GM19372 (cell line): Measurements from ENCODE around the gene MYO1D.

Experiments
- ATAC-seq: cut with Tn5 transposase; IDR thresholded peaks from one replicate; pipeline ENCODE4 v1.9.1; 2021; ENCODE audit warnings: mild to moderate bottlenecking, low read depth, moderate library complexity; ENCODE audit not compliant: unreplicated experiment

The MYO1D gene

DNA sequence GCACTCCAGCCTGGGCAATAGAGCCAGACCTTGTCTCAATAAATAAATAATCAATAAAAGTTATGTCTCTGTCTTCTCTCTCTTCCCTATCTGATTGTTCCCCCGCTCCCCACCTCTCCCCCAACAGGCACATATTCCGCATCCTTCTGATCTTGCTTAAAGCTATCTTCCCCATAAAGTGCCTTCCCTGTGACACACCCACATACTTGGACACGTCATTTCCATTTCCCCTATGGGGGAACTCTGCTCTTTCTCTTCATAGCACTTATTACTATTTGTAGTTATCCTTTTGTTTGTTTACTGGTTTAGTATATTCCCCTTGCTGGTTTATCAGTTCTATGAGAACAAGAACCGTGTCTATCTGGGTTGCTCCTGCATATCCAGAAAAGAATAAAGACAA is 14.9 kb downstream of the MYO1D start:
- ATAC-seq, result no peak

DNA sequence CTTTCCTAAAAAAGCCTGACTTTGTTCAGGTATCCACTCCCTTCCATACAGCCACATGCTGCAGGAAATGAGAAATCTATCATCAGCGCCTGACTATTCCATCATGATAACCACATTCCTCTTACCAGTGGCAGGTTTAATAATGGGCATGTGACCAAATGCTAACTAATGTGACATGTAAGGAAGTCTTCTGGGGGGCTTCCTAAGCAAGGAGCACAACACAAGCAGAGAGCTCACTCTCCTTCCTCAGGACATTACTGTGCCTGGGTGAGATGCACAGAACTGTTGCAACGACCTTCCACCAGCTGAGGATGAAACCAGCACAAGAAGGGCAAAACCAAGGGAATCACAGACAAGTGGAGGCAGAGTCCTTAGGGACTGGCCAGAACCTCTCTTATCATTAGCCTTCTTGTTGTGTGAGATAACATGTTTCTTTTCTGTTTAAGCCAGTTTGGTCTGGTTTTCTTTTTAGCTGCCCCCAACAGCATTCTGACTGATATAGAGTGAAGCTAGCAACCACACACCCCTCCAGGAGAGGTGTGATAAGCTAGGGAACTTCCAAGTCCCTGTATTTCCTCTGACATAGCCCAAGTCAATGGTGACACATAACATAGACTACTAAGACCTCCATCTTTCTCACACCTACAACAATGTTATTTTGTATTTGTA is 16.9 kb downstream of the MYO1D start:
- no peak for ATAC-seq

DNA sequence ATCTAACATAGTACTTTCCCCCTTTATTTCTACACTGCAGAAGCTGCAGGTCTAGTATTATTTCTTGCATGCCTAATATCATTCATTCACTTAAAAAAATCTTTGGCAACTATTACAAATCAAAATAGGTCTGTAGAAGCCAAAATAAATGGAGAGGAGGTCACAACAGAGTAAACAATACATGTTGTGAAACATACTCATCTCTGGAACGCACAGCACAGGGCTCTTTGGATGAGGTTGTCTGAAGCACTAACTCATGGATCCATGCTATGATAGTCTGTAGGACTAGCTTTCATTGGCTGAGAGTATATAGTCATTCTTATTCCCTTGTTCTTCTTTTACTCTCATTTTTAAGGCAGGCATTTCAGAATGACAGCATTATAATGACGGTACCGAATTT is 21.3 kb downstream of the MYO1D start:
- no peak for ATAC-seq

DNA sequence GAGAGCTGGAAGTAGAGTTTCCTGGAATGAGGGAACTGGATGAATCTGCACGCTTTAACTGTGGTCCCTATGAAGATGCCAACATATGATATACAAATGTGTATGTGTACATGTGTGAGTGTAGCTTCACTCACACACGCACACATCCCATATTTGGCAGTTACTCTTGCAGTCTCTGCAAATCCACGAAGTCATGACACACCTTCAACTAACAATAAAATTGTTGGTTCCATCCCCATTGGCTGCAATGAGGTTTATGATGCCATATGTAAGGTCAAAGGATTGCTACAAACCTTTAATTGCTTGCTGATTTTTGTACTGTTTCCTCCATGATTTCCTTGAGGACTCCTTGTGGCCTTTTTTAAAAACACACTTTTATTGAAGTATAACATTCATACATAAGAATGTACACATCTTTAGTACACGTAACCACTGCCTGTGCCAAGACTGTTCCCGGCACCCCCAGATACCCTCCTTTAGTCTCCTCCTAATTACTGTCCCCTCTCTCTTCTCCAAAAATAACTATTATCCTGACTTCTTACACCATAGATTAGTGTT is 22.0 kb downstream of the MYO1D start:
- no peak for ATAC-seq

DNA sequence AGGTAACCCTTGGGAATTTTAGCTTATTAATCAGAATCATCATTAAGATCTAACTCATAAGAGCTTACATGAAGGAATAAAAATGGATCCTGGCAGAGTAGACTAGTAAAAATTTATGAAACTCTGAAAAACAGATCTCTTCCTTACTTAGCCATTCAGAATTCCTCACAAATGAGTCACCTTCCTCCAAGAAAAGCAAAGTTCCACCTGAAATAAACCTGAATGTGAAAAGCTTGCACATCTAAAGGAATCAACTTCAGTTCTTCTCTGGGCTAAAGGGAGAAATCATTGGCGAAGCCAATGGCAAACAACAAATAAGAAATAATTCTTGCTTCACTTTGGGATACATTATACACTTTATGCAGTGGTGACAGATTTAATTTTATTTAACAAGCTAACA is 22.7 kb downstream of the MYO1D start:
- ATAC-seq, result no peak

GRCh38 chr17:32852811-32853210 is 24.1 kb downstream of the MYO1D start:
- no peak for ATAC-seq

GRCh38 chr17:32849879-32850278 is 27.0 kb downstream of the MYO1D start:
- no peak for ATAC-seq

- ATAC-seq, result no peak
These were observed 28.9 kb downstream of the MYO1D start for GRCh38 chr17:32847977-32848376.

- no peak for ATAC-seq
These were observed 30.8 kb downstream of the MYO1D start for GRCh38 chr17:32846143-32846542.

- ATAC-seq, result no peak
These were observed 36.7 kb downstream of the MYO1D start for GRCh38 chr17:32840241-32840640.

DNA sequence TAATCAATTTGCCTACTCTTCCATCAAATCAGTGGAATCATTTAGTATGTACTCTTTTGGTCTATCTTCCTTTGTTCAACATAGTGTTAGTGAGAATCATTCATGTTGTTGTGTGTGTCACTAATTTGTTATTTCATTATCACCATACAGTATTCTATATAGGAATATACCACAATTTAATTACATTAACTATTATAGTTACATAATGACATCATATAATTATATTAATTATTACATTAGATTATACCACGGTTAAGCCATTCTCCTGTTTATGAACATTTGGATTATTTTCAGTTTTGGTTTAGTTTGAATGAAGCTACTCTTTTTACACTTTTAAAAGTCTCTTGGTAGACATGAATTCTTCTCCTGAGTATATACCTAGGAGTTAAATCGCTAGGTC is 40.4 kb downstream of the MYO1D start:
- no peak for ATAC-seq

DNA sequence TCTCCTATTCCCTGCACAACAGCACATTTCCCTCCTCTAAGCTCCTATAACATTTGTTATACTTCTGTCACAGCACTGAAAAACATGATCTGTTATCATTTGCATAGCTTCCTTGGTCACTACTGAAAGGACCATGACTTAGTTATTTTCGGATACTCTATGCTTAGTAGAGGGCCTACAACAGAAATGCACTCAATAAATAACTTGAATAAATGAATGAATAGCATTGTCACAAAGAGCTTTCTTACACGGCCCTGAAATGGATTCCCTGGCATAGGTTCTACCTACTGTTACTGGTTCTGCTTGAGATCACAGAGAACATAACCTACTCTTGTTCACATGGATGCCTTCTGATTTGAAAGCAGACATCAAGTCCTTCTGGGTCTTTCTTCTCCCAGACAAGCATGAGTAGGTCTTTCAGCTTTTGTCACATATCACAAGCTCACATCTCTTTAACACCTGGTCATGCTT is 41.6 kb downstream of the MYO1D start:
- ATAC-seq, result peak; percentile 58

GRCh38 chr17:32834104-32834503 is 42.8 kb downstream of the MYO1D start:
- ATAC-seq, result no peak

DNA sequence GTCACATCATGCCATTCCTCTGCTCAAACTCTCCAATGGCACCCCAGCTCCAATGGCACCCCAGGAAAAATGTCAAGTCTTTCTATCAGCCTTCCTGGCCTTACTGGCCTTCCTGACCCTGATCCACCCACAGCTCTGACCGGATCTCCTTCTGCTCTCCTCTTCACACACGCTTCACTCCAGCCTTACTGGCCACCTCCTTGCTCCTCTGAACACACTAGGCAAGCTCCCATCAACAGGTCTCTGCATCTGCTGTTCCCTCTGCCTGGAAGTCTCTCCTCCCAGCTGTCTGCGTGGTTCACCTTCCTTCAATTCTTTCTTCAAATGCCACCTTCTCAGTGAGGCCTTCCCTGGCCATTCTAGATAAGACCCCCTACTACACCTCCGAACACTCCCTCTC is 43.4 kb downstream of the MYO1D start:
- ATAC-seq, result no peak

GRCh38 chr17:32833076-32833475 is 43.8 kb downstream of the MYO1D start:
- ATAC-seq, result no peak

DNA sequence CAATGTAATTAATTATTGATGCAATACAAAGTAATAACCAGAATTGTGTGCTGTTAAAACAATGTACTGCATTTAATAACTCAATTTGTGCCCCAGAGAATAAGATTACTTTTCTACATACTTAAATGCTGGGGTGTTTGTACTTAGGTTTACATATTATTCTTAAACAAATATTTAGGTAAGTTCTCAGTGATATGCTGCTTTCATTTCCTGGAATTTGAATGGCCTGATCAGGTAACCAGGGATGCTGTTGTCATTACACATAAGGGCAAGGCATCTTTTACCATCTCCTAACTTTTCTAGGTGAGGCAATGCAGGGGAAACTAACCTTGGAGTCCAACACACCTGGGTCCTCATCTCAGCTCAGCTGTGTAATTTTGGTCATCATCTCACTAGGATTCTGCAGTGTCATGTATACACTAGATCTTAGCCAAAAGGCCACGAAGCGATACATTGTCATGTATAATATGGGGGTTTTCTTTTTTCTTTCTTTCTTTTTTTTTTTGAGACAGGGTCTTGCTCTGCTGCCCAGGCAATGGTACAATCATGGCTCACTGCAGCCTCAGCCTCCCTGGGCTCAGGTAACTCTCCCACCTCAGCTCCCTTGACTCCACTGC is 45.2 kb downstream of the MYO1D start:
- ATAC-seq, result no peak

DNA sequence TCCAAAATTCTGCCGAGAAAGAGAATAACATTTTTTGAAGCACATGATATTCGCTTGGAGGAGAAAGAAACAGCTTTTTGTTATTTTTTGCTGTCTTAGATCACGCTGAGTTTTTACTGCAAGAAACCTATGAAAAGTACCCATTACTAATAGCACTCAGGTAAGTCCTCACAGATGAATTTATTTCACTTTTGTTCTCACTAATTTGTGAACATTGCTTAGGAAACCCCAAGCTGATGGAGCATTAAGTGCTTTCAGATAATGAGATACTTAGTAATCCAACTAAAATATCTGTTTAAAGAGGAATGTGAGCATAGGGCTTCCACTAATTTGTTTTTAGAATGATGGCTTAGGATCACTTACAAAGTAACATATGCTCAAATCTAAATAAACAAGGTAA is 45.7 kb downstream of the MYO1D start:
- ATAC-seq, result no peak

GRCh38 chr17:32828822-32829221 is 48.1 kb downstream of the MYO1D start:
- no peak for ATAC-seq

- ATAC-seq, result no peak
These were observed 49.7 kb downstream of the MYO1D start for GRCh38 chr17:32827227-32827626.

DNA sequence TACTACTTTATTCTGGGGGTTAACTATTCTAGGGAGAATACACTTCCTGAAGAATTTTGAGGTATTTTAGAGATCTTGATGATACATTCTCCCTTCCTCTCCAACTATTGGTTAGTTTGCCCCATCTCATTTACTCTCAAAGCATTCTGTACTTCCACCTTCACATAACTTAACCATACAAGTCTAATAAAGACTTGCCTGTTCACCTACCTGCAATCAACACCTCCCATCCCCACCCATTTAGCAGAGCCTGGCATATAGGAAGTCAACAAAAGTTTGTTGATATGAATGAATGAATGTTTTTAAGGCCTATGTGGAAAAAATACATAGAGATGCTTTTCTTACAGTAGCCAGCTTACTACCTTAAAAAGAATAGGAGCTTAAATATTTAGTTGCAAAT is 50.8 kb downstream of the MYO1D start:
- ATAC-seq, result no peak

- ATAC-seq, result no peak
These were observed 52.6 kb downstream of the MYO1D start for GRCh38 chr17:32824334-32824733.

DNA sequence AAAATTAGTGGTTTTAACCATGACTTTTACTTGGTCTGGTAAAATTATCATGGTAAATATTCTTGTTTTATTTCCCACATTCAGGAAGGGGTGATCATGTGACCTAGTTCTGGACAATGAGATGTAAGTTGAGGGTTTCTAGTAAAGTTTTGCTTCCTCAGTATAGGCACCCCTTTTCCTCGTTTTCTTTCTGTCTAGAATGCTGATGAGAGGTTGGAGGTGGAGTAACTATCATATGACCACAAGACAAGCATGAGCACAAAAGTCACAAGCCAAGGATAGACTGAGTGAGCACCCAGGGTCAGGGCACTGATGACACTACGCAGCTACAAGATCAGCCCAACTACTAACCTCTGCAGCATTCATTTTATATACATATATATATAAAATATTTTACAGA is 53.9 kb downstream of the MYO1D start:
- no peak for ATAC-seq
